Right kidney (tissue), 1 donor: ENCODE measurements around the gene XRCC3.

Experiments used
- DNase-seq: peaks from one replicate; pipeline ENCODE4 v3.0.0-alpha.2; 2016

The XRCC3 gene

GRCh38 chr14:103706551-103707328 is 8.5 kb downstream of the XRCC3 start:
- no peak for DNase-seq

GRCh38 chr14:103705504-103706284 is 9.6 kb downstream of the XRCC3 start:
- no peak for DNase-seq

- no peak for DNase-seq
These were observed 10.1 kb downstream of the XRCC3 start for GRCh38 chr14:103705118-103705503.

- no peak for DNase-seq
These were observed 10.5 kb downstream of the XRCC3 start for GRCh38 chr14:103704708-103705107.

GRCh38 chr14:103703433-103704385 is 11.5 kb downstream of the XRCC3 start:
- DNase-seq = no peak

- DNase-seq = no peak
These were observed 12.5 kb downstream of the XRCC3 start for GRCh38 chr14:103702497-103703432.

GRCh38 chr14:103702095-103702494 is 13.2 kb downstream of the XRCC3 start:
- DNase-seq = no peak

GRCh38 chr14:103700753-103701490 is 14.3 kb downstream of the XRCC3 start:
- DNase-seq = no peak

GRCh38 chr14:103699901-103700752 is 15.1 kb downstream of the XRCC3 start:
- DNase-seq = no peak

GRCh38 chr14:103699261-103699661 is 16.0 kb downstream of the XRCC3 start:
- no peak for DNase-seq

GRCh38 chr14:103698380-103699260 is 16.6 kb downstream of the XRCC3 start:
- DNase-seq = no peak

- DNase-seq = no peak
These were observed 17.5 kb downstream of the XRCC3 start for GRCh38 chr14:103697603-103698379.

- no peak for DNase-seq
These were observed 18.0 kb downstream of the XRCC3 start for GRCh38 chr14:103697206-103697602.

GRCh38 chr14:103696466-103697071 is 18.7 kb downstream of the XRCC3 start:
- DNase-seq = no peak

- DNase-seq = no peak
These were observed 19.2 kb downstream of the XRCC3 start for GRCh38 chr14:103696070-103696402.

- DNase-seq = no peak
These were observed 19.8 kb downstream of the XRCC3 start for GRCh38 chr14:103695296-103696069.

GRCh38 chr14:103694572-103695026 is 20.7 kb downstream of the XRCC3 start:
- DNase-seq = no peak
